GM21723 (cell line): ENCODE results near the gene OR2T2.
A peak's percentile ranks its signal among the peaks of the same experiment; 100 is the strongest.
"Not testable (repeated sequence)": the region's sequence is repeated elsewhere in the genome, so short reads cannot be mapped to it uniquely, and the experiment has no call there.

Experiments
- ATAC-seq: cut with Tn5 transposase; IDR thresholded peaks from one replicate; pipeline ENCODE4 v1.9.1; 2021; ENCODE audit warnings: mild to moderate bottlenecking, moderate library complexity; ENCODE audit not compliant: unreplicated experiment

Gene OR2T2

DNA sequence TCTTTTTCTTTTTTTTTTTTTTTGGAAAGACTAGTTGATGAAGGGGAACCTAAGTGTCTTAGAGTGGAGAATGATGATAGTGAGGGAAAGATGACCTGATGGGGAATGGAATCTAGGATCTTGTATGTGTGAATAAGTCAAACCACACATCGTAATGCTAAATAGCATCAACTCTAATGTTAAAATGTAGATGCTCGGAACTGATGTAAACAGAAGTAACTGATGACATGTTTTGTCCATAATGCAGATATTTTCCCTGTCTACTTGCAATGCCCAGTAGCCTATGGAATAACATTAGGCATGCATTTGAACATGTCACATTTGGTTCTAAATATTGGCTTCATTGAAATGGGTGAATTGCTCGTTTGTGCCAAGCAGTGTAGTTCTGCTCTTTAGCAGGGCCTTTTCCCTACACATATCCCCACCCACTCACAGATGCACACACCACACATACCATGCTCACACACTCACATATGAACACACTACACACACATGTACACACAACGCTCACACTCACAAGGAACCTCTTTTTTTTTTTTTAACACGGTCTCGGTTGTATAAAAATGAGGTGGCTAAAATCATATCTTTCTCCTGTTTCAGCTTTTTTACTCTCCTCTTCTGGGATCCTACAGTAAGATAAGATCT lies 4.5 kb downstream of the OR2T2 start:
- ATAC-seq: not testable (repeated sequence)

DNA sequence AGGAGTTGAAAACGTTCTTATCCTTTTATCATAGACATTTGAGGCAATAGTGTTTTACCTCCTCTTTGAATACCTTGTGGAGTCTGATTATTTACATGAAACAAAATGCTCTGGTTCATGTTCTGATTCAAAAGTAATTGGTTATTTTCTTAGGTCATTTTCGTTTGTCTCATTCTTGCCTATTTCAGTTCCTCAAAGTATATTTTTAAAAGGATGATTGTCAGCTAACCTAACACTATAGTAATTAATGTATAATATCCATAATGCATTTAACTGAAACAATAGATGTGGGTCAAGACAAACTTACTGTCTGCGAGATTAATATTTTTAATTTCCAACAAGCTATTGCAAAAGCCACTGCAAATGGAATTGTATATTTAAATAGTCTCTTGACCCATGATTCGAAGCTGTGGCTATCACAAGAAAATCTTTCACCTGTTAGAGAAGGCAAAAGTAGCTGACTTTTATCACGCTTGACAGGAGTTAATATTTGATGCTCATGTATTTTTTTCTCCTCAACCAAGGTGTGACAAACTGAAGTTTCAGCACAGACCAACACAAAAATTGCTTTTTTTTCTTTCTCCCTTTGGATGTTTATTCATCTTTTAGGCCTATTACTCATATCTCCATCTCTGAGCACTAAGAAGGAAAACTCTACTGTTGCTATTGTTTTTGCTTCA lies 5.2 kb downstream of the OR2T2 start:
- ATAC-seq: peak; percentile 53

DNA sequence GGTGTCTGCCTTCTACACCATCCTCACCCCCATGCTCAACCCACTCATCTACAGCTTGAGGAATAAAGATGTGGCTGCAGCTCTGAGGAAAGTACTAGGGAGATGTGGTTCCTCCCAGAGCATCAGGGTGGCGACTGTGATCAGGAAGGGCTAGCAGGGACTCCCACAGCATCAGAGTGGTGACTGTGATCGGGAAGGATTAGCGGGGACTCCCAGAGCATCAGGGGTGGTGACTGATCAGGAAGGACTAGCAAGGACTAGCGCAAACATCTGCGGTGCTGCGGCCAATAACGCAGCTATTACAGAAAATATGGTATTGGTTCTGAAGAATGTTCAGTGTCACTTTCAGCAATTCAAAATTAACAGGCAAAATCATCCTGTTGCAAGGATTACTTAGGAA lies 8.2 kb downstream of the OR2T2 start:
- ATAC-seq: not testable (repeated sequence)

- ATAC-seq: not testable (repeated sequence)
These were observed 9.6 kb downstream of the OR2T2 start for GRCh38 chr1:248455045-248455444.

GRCh38 chr1:248456635-248457034 lies 11.2 kb downstream of the OR2T2 start:
- ATAC-seq: not testable (repeated sequence)

GRCh38 chr1:248459117-248459516 lies 13.7 kb downstream of the OR2T2 start:
- ATAC-seq: not testable (repeated sequence)

- ATAC-seq: no peak
These were observed 25.7 kb downstream of the OR2T2 start for GRCh38 chr1:248471154-248471553.

DNA sequence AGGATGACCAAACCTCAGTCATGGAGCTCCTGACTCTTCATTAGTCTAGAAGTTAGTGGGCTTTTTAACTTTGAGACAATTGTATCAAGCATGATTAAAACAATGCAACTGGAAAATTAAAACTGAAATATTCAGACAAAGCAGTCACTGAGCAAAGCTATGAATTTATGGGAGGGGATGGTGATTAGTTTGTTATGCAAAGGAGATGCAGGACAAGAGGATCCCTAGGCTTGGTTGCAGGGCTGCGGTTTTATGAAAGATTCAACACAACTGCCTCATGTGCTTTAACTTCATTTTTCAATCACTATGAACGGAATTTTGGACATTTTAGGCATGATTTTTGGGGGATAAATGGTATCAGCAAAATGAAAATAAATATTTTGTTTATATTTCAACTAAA lies 26.7 kb downstream of the OR2T2 start:
- not testable (repeated sequence) for ATAC-seq

DNA sequence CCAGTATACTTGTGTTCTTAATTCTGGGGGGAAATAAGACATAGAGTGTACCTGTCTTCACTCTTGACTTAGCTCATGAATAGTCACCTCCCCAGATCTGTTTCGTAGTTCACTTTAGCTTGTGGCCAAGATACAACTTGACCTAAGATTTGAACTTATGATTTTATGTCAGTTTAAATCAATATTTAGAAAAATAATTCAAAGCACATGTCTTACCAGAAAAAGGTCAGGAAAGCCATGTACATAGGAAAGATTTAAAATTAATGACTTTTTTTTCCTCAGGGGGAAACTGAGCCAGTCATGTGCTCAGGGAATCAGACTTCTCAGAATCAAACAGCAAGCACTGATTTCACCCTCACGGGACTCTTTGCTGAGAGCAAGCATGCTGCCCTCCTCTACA lies 27.6 kb downstream of the OR2T2 start, which contains the start of gene OR2T3:
Gene OR2T3, plus strand, starts transcription at position 301 of the 400 bp plus-strand sequence. Its CDS starts 0 bp downstream, at position 301.
- ATAC-seq: not testable (repeated sequence)

- peak; percentile 89 for ATAC-seq
These were observed 30.2 kb downstream of the OR2T2 start for GRCh38 chr1:248475660-248476059.

DNA sequence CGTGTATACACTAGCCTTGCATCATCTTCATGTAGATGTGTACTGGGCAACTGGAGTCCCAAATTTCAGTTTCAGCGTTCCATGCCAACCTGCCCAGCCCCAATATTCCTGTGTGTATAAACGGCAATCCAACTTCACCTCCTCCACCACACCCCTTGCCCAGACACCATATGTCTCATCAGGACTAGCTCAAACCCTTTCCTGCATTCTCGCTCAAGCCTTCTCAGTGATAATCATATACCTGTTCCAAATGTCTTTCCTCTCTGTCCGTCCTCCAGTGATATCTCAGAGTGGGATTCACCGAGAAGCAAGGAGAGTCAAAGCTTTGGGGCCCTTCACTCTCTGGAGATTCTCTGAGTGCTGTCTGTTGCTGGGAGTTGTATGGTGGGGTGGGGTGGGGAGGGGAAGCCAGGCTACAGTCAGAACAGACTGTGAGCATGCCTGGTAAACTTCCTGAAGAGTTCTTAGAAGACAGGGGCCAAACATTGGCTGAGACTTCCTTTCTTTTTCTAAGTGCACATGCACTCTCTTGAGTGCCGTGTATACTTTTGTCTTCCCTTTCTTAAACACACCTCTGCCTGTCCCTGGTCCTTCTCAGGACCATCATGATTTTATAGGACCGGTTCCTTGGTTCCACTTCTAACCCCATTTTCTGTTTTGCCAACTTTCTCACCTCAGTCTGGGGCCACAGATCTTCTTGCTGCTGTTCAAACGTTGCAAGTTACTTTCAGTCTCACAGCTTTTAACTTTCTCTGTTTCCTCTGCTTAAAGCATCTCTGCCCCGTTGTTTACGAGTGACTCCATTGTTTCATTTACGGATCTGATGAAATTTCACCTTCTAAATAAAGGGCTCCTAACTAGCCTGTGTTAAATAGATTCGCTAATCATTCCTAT lies 36.5 kb downstream of the OR2T2 start:
- ATAC-seq: peak; percentile 93

DNA sequence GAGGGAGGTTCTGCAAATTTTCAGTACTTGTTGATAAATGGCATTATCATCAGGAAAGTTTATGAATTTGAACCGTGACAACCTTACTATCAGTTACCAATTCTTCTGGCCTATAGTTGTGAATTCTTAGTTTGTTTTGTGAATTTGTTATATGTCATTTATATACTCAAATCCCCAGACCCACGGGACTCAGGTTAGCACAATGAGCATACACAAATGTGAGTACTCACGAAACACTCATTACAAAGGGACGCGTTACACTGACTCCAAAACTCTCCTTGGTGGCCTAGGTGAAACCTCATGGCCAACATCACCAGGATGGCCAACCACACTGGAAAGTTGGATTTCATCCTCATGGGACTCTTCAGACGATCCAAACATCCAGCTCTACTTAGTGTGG lies 42.9 kb downstream of the OR2T2 start, which contains the start of gene OR2T5:
Gene OR2T5, plus strand, starts transcription at position 301 of the 400 bp plus-strand sequence. Its CDS starts 0 bp downstream, at position 301.
- ATAC-seq: not testable (repeated sequence)

GRCh38 chr1:248496661-248497060 lies 51.2 kb downstream of the OR2T2 start:
- not testable (repeated sequence) for ATAC-seq

DNA sequence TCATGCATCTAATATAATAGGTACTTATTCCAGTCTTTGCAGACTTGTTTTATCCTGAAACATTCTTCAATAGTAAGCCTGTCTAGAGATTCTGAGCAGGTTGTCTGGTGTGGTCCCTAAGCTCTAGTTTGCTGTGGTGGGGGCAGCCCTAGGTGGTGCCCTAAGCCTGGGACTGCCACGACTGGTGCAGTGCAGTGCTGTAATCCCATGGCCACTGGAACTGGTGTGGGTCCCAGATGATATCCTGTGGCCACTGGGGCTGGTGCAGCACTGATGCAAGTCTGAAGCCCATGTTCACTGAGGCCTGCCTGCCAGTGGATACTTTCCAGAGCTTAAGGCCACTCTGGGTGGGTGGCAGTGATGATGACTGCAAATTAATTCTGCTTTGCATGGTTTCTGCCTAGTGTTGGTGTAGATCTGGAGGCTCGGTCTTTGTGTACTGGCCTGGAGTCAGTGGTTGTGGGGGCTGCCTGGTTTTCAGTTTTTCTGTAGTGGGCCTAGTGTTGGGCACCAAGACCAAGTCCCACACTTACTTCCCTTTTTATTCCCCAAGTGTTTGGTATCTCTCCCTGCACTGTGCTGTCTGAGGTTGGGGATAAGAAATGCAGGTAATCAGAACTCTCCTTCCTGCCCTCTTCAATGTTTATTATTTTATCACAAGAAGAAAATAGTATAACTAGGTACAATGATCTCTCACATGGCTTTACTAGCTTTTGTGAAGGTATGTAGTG lies 55.0 kb downstream of the OR2T2 start:
- ATAC-seq: not testable (repeated sequence)
